Panc1 (cell line): ENCODE measurements around the gene SLC22A16. TPM values are rescaled to one million over a fixed set of nuclear protein-coding genes. Genes with fewer than 3 reads are reported as not detected.

Source experiments
- ATAC-seq: fragments of 200-7000 bp; cut with Tn5 transposase; 2 replicates; pipeline ENCODE4 v1.9.1; 2020; ENCODE audit warnings: mild to moderate bottlenecking, moderate library complexity
- BruUV-seq: library from RNA; stranded (reverse); fragments of 400-500 nt; replicated peaks from 2 replicates; lab custom pipeline; 2021; lab: Mats Ljungman, UMichigan
- CTCF ChIA-PET: fragments of 300-600 bp; sonication (Branson Sonifier 250); formaldehyde crosslinking; loops from one replicate; lab custom pipeline; 2022; ENCODE audit warnings: antibody characterized with exemption; lab: Charles Lee
- POLR2A ChIA-PET: fragments of 300-600 bp; sonication (Branson Sonifier 250); formaldehyde crosslinking; loops from one replicate; lab custom pipeline; 2022; ENCODE audit warnings: antibody characterized with exemption; lab: Charles Lee
- DNase-seq: peaks from one replicate; pipeline ENCODE4 v3.0.0-alpha.2; 2010; ENCODE audit warnings: low read depth, low spot score
- H3K27ac ChIP-seq: 2 replicates; pipeline ENCODE4 v1.5.1; 2011; ENCODE audit warnings: mild to moderate bottlenecking, low read length, inconsistent platforms
- H3K27me3 ChIP-seq: fragments of 200-500 bp; sonication (Bioruptor generic); 2 replicates; pipeline ENCODE4 v1.6.0; 2014; ENCODE audit warnings: low read length, inconsistent platforms; ENCODE audit not compliant: control insufficient read depth, insufficient read depth
- H3K36me3 ChIP-seq: fragments of 200-500 bp; sonication (Bioruptor generic); 2 replicates; pipeline ENCODE4 v1.5.1; 2014; ENCODE audit warnings: inconsistent platforms, mild to moderate bottlenecking, low read length, moderate library complexity; ENCODE audit not compliant: control insufficient read depth, insufficient read depth
- H3K4me1 ChIP-seq: 2 replicates; pipeline ENCODE4 v1.5.1; 2011; ENCODE audit warnings: inconsistent platforms, mild to moderate bottlenecking, low read length, moderate library complexity; ENCODE audit not compliant: control insufficient read depth, insufficient read depth
- H3K4me3 ChIP-seq, 2 experiments: 2 replicates each; pipeline ENCODE4 v1.5.1; 2011 to 2012; ENCODE audit warnings: low read depth in 2 of 2, low read length in 2 of 2, mild to moderate bottlenecking in 2 of 2, inconsistent platforms in 1 of 2, moderate library complexity in 1 of 2
- H3K9me3 ChIP-seq: fragments of 200-500 bp; sonication (Bioruptor generic); 2 replicates; pipeline ENCODE4 v1.5.1; 2014; ENCODE audit warnings: low read depth, mild to moderate bottlenecking, inconsistent platforms, low read length, moderate library complexity; ENCODE audit not compliant: control insufficient read depth, insufficient read depth
- CTCF ChIP-seq: fragments of 450-650 bp; IDR thresholded peaks from 2 replicates; pipeline ENCODE4 v1.5.1; 2017; ENCODE audit warnings: mild to moderate bottlenecking
- POLR2AphosphoS5 ChIP-seq: IDR thresholded peaks from 2 replicates; pipeline ENCODE4 v1.6.1; 2012; ENCODE audit warnings: mild to moderate bottlenecking, low read depth, low read length, moderate library complexity
- REST ChIP-seq, 2 experiments: IDR thresholded peaks; 2 replicates each; pipeline ENCODE4 v1.6.1; 2011 to 2012; ENCODE audit warnings: low read depth in 2 of 2, control low read depth in 1 of 2, low read length in 1 of 2, mild to moderate bottlenecking in 1 of 2, moderate library complexity in 1 of 2; ENCODE audit not compliant: insufficient read depth in 1 of 2
- SIN3A ChIP-seq: IDR thresholded peaks from 2 replicates; pipeline ENCODE4 v1.6.1; 2012; ENCODE audit warnings: low read depth, mild to moderate bottlenecking, low read length, moderate library complexity, borderline replicate concordance; ENCODE audit not compliant: insufficient read depth
- TCF7L2 ChIP-seq: IDR thresholded peaks from 2 replicates; pipeline ENCODE4 v1.6.1; 2011; ENCODE audit warnings: mild to moderate bottlenecking, low read depth, low read length, inconsistent platforms
- in situ Hi-C: cut with HindIII; loops from 2 replicates; pipeline ENCODE4 v1.10.0; 2016; ENCODE audit warnings: low sequenced_read_pairs, low pct_unique_long_range_greater_than_20kb
- intact Hi-C: fragments of 100-400 bp; cut with micrococcal nuclease; formaldehyde crosslinking; loops from one replicate; pipeline ENCODE4 v1.10.0; 2022; ENCODE audit not compliant: unreplicated experiment
- total RNA-seq: library from RNA; stranded (reverse); gene quantifications from one replicate; pipeline ENCODE4 v1.2.1, GENCODE V29; 2021; ENCODE audit not compliant: unreplicated experiment

SLC22A16 gene
- total RNA-seq, 1 experiment from 2014 or later, result not detected

GRCh38 chr6:110439356-110439755, 37.1 kb downstream of the SLC22A16 start:
- in situ Hi-C loops (no loop called here), intact Hi-C loops (no loop called here)
- H3K4me1 ChIP-seq, result no peaks in the 10 kb centered on the region
- no peaks in the 10 kb centered on the region for H3K9me3 ChIP-seq
- no peaks in the 10 kb centered on the region for H3K36me3 ChIP-seq
- no peak for TF ChIP-seq CTCF
- TF ChIP-seq SIN3A, result no peak
- TF ChIP-seq POLR2AphosphoS5, result no peak
- TF ChIP-seq TCF7L2, result no peak
- TF ChIP-seq REST (IDR thresholded peaks at IDR 0.05; ENCODE audit: insufficient read depth in 1 of 2, low read depth in 2 of 2, low read length in 1 of 2), result no peak
- no peak overlapping the region for H3K27ac ChIP-seq
- no peak for DNase-seq
- peaks cover 30% of the 10 kb centered on the region for H3K27me3 ChIP-seq
- ATAC-seq, result no peak
- BruUV-seq, result no TSS peak
- no peak overlapping the region for H3K4me3 ChIP-seq
- ChIA-PET POLR2A (no interaction called here), CTCF (no interaction called here)

- no TSS peak for BruUV-seq
- no peak for DNase-seq
- intact Hi-C loops (no loop called here), in situ Hi-C loops (no loop called here)
- TF ChIP-seq SIN3A (no peak), TCF7L2 (no peak), CTCF (no peak)
- CTCF ChIA-PET, result no interaction called here
- POLR2A ChIA-PET, result no interaction called here
- Histone ChIP-seq H3K4me1 (no peaks in the 10 kb centered on the region), H3K9me3 (no peaks in the 10 kb centered on the region), H3K27me3 (peaks cover 21% of the 10 kb centered on the region), H3K27ac (no peak overlapping the region), H3K36me3 (no peaks in the 10 kb centered on the region), H3K4me3 (no peak overlapping the region)
- no peak for ATAC-seq
Measured at GRCh38 chr6:110434961-110435602, 41.3 kb downstream of the SLC22A16 start.
